Hepatocyte (in vitro differentiated cells): ENCODE data around the gene SCAPER.

Source experiments
- EZH2 ChIP-seq: fragments of 200-600 bp; sonication (generic); IDR thresholded peaks from 2 replicates; pipeline ENCODE4 v1.6.1; 2016; ENCODE audit warnings: antibody characterized with exemption, mild to moderate bottlenecking, borderline replicate concordance
- TF ChIP-seq, protein P1 (sequence below): fragments of 200-600 bp; sonication (generic); IDR thresholded peaks from 2 replicates; pipeline ENCODE4 v1.5.1; 2016; ENCODE audit warnings: antibody characterized with exemption, mild to moderate bottlenecking; ENCODE audit not compliant: poor library complexity

DNA sequence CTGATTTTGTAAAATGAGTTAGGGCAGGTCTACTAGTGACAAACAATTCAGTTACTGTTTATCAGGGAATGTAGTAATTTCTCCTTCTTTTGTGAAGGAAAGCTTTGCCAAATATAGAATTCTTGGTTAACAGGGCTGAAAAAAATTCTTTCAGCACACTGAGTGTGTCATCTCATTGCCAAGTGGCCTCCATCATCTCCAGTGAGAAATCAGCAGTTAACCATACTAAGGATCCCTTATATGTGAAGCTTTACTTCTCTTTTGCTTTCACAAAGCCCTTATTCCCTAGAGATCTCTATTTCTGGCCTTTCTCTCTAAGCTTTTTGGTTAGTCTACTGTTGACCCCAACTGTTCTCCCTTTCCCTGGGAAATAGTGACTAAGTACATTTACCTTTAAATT lies 269.1 kb downstream of the SCAPER start:
- TF ChIP-seq, protein P1, sequence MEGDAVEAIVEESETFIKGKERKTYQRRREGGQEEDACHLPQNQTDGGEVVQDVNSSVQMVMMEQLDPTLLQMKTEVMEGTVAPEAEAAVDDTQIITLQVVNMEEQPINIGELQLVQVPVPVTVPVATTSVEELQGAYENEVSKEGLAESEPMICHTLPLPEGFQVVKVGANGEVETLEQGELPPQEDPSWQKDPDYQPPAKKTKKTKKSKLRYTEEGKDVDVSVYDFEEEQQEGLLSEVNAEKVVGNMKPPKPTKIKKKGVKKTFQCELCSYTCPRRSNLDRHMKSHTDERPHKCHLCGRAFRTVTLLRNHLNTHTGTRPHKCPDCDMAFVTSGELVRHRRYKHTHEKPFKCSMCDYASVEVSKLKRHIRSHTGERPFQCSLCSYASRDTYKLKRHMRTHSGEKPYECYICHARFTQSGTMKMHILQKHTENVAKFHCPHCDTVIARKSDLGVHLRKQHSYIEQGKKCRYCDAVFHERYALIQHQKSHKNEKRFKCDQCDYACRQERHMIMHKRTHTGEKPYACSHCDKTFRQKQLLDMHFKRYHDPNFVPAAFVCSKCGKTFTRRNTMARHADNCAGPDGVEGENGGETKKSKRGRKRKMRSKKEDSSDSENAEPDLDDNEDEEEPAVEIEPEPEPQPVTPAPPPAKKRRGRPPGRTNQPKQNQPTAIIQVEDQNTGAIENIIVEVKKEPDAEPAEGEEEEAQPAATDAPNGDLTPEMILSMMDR: no peak
- TF ChIP-seq EZH2: no peak
